LHCN-M2 (cell line): ENCODE measurements around the gene NEGR1. TPM values are rescaled to one million over a fixed set of nuclear protein-coding genes. Genes with fewer than 3 reads are reported as not detected.
A peak's percentile ranks its signal among the peaks of the same experiment; 100 is the strongest.

Source experiments
- DNase-seq: peaks from one replicate; pipeline ENCODE4 v3.0.0-alpha.2; 2012; ENCODE audit warnings: low read depth
- total RNA-seq: library from RNA; depleted of rRNA; stranded (reverse); fragments of >200 nt; gene quantifications from 2 replicates; pipeline ENCODE4 v1.2.3, GENCODE V29; 2014

Gene NEGR1
- total RNA-seq, 1 experiment from 2014 or later: 8.8 TPM

GRCh38 chr1:72119491-72119890, 162.8 kb downstream of the NEGR1 start:
- peak; percentile 56 for DNase-seq

DNA sequence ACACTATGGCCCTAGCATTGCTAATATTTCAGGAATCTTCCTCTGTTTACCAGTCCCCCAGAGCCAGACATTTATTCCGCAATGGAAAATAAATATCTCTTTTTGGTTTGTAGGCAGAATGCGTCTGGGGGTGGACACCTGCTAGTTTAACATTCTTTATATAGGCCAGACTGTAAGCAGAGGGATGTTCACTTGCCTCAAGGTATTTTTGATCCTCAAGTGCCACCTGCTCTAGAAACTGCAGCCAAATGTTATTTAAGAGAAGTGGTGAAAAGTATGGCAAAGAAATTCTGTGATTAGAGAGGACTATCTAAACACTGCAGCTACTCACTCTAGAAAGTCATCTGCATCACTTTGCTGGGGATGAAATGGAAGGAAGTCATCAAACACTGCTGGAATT, 164.7 kb downstream of the NEGR1 start:
- no peak for DNase-seq

- no peak for DNase-seq
Observed at GRCh38 chr1:72115290-72115689, 167.0 kb downstream of the NEGR1 start.

GRCh38 chr1:72111662-72112061, 170.7 kb downstream of the NEGR1 start:
- DNase-seq: no peak

GRCh38 chr1:72109916-72110315, 172.4 kb downstream of the NEGR1 start:
- no peak for DNase-seq

DNA sequence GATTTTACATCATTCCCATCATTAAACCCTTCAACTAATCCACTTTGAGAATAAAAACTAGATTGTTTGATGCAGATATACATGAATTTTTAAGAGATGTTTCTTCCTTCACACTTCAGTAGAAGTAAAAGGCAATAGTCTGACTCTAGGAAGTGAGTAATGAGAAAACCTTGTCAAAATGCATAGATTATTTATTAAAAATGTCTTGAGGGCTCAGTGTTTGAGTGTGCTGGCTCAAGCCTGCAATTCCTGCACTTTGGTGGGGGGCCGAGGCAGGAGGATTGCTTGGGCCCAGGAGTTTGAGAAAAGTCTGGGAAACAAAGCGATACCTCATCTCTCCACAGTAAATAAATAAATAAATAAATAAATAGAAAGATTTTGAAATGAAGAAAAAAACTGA, 177.1 kb downstream of the NEGR1 start:
- no peak for DNase-seq

- no peak for DNase-seq
Observed at GRCh38 chr1:72101840-72102632, 180.3 kb downstream of the NEGR1 start.

DNA sequence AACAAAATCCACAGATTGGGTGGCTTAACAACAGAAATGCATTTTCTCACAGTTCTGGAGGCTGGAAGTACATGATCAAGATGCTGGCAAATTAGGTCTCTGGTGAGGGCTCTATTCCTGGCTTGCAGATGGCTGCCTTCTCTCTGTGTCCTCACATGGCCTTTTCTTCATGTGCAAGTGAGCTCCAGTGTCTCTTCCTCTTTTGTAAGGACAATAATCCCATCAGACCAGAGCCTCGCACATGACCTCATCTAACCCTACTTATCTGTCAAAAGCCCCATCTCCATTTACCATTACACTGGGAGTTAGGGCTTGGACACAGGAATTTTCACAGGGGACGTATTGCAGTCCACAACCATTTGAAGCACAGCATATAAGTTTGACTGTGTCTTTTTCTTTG, 181.6 kb downstream of the NEGR1 start:
- no peak for DNase-seq

DNA sequence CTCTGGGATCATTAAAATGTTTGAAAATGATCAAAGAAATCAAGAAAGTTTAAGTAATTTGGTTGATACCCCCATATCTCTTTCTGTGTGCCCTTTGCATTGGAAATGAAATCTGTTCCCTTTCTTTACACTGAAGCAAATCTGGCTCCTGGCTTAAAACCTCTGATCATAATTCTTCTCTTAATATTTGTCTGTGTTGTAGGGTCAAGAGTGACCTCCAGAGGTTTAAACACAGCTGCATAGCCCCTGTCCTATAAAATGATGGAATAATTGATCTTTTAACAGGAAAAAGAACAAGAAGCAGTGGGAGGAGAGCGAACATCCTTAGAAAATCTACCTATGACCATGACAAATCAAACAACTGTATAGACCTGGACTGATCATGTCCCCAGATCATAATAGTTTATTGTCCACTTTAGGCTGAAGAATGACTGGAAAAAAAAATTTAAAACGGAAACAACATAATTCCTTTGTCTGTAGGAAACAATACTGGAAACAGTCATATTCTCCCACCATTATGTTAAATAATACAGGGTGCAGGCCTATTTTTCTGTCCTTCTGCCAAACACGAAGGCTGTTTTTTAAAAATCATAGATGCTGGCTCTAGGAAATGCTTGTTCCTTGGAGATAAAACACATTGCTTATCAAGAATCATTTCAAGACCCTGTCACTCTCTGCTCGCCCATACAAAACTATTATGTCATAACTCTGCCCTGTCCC, 184.3 kb downstream of the NEGR1 start:
- no peak for DNase-seq

DNA sequence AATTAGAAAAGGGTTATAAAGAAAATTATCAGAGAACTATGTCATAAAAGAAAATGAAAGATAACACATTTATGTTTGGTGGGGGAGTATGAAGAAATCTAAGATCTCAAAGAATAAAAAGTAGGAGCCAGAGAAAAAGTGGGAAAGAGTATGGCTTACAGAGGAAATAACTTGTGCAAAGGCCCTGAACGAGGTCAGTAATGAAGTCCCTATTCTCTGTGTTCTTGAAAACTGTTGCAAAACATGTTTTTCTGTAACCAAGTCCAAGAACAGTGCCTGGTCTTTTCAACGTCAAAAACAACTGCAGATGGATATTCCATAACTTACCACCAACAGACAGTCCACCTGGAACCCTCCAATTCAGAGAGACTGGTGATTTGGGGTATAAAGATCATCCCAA, 188.1 kb downstream of the NEGR1 start:
- DNase-seq: no peak

DNA sequence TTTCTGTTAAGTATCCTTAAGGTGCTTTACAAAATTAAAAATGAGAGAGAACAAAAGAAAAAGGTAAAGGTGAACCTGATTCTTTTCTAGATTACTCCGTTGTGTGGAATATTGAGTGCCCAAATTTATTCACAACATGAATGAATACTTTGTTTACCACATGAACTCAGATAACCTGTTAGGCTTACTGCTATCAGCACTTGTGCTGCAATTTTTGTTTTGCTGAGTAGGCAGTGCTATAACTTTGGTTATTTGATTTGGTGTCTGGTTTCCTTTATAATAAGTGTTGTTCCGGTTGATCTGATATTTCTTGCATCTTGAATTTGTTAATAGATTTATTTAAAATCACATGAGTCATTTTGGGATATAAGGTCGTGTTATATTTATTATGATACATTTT, 195.9 kb downstream of the NEGR1 start:
- DNase-seq: no peak

DNA sequence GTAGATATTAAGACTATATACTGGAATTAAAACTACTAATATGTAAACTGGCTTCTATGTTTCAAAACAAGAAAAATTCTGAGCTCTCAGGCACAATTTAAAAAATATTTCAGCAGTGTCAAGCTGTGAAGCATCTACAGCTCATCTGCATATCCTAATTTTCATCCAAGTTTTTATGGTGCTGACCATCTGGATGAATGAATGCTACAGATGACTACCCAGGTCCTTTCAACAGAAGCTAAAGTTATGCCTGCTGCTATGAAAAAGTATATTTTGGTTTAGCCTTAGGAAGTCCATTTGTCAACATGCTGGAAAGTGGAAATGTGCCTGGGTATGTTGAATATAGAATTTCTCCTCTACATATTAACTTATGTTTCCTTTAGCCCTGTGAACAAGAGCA, 206.9 kb downstream of the NEGR1 start:
- no peak for DNase-seq

DNA sequence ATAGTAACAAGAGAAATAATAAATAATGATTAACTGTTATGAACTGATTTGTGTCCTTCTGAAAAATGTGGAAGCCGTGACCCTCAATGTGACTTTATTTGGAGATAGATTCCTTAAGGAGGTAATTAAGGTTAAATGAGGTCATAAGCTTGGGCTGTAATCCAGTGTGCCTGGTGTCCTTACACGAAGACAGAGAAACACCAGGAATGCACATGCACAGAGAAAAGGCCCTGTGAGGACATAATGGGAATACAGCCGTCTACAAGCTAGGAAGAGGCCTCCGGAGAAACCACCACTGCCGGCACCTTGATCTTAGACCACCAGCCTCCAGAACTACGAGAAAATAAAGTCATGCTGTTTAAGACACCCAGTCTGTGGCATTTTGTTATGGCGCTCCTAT, 215.9 kb downstream of the NEGR1 start:
- no peak for DNase-seq

DNA sequence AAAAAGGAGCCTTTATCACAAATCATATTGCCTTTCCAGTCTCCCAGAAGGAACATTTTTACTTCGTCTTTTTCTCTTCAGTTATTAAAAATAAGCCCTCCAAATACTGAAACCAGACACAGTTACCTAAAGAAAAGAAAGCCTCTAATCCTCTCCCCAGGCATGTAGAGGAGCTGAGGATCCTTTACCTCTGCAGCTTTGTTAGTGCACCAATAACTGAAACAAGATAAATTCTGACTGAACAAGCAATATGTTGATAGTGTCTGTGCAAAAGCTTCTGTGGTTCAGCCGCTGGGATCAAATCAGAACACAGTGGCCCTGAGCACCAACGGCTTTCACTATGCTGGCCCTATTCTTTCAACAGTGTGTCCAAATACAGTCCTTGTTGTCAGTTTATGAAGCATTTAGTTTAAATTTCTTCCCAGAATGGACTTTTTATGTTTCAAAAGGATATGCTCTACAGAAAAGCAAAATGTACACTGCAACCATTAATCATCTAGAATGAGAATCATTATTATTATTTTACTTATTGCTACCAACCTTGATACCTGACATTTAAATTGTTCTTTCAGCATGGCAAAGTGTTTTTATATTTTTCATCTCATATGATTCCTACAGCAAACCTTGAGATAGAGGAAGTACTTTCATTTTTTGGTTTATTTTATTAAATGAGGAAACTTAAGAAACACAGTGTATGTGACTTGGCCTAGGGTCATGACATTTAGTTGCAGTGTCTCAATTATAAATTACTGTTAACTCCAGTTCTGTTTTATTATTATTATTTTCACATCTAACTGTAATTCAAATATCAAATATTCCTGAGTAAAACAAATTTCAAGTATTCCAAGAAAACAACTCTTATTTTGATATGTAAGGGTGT, 217.9 kb downstream of the NEGR1 start:
- DNase-seq: no peak

- no peak for DNase-seq
Observed at GRCh38 chr1:72063364-72064044, 218.8 kb downstream of the NEGR1 start.

- peak; percentile 6 for DNase-seq
Observed at GRCh38 chr1:72062584-72062983, 219.8 kb downstream of the NEGR1 start.

GRCh38 chr1:72060466-72061245, 221.7 kb downstream of the NEGR1 start:
- no peak for DNase-seq

DNA sequence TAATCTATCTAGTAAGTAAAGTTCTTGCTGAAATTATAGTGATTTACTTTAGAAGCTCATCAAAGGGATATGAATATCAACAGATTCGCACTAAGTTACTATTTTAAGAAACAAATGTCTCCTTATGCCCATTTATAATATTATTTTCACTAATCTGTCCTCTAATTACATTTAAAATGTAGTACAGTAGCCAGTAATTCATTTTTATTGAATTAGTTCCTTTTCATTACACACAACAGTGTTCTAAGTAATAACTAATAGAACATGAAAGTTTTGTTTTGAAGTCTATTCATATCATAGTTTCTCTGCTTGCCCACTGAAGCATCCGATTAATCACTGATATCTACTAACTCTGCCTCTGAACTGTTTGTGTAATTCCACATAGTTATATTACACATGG, 225.8 kb downstream of the NEGR1 start:
- no peak for DNase-seq

GRCh38 chr1:72051538-72051937, 230.8 kb downstream of the NEGR1 start:
- peak; percentile 63 for DNase-seq

DNA sequence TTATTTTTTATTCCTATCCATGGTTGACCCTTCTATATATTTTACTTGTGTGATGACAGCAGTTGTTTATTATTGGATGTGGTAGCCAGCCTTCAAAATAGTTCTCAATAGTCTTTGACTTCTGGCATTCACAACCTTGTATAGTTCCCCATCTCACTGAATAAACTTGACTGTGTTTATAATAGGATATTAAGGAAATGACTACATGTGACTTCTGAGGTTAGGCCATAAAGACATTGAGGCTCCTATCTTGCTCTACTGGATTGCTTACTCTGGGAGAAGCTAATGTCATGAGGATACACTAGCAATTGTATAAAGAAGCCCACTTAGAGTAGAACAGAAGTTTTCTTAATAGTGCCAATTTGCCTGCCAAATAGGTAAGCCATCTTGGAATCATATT, 231.8 kb downstream of the NEGR1 start:
- no peak for DNase-seq
